GM12864 (cell line): ENCODE results near the gene TNIK.
"Not testable (repeated sequence)": the region's sequence is repeated elsewhere in the genome, so short reads cannot be mapped to it uniquely, and the experiment has no call there.

Experiments
- DNase-seq: peaks from one replicate; pipeline ENCODE4 v3.0.0-alpha.2; 2011; ENCODE audit warnings: low read depth
- H3K4me3 ChIP-seq: 2 replicates; pipeline ENCODE4 v1.5.1; 2011; ENCODE audit warnings: mild to moderate bottlenecking, low read depth, low read length, control low read depth
- CTCF ChIP-seq: IDR thresholded peaks from 2 replicates; pipeline ENCODE4 v1.5.1; 2011; ENCODE audit warnings: low read depth, mild to moderate bottlenecking, moderate library complexity, low read length, control low read depth, inconsistent platforms; ENCODE audit errors: missing control alignments

TNIK gene

DNA sequence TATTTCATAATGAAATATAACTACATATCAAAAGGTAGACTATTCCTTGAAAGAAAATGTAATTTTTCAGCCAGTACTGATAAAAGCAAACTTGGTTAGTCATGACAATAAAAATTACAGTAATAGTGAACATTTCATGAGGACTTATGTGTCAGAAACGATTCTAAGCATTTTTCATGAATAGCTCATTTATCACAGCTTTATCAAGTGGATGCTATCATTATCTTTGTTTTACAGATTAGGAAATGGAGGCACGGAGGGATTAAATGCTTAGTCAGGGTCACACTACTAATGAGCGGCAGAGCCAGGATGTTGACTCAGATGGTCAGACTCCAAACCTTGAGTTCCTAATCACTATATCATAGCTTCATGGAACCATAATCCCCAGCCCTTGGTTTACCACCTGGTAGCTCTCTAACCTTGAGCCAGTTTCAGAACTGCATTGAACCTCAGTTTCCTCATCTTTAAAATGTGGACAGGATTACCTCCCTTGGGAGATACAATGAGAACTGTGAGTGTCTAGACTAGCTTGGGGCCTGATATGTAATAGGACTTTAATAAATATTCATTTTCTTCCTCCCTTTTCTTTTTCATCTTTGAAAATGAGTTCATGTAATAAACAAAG is 85.4 kb downstream of the TNIK start:
- DNase-seq: no peak
- TF ChIP-seq CTCF: no peak

GRCh38 chr3:171374260-171374659 is 85.9 kb downstream of the TNIK start:
- TF ChIP-seq CTCF: no peak
- no peak overlapping the region for H3K4me3 ChIP-seq
- DNase-seq: no peak

More for the DNA sequence above, 85.4 kb downstream of the TNIK start:
- no peak overlapping the region for H3K4me3 ChIP-seq

DNA sequence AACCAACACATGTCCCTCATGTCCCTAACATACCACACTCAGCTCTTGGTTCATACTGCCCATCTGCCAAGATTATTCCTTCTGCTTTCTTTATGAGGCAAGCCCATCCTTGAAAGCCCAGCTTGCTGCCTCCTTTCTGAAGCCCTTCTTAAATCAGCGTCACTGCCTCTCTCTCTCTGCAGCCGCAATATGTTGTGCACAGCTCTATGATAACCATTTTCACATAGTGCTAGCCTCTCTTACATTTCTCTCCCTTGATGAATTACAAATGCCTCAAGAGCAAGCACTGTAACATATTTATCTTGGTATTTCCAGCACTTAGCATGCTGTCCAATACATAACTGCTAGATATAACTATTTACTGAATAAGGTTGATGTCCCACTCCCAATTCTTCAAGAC is 86.5 kb downstream of the TNIK start:
- H3K4me3 ChIP-seq: no peak overlapping the region
- no peak for TF ChIP-seq CTCF
- DNase-seq: no peak

DNA sequence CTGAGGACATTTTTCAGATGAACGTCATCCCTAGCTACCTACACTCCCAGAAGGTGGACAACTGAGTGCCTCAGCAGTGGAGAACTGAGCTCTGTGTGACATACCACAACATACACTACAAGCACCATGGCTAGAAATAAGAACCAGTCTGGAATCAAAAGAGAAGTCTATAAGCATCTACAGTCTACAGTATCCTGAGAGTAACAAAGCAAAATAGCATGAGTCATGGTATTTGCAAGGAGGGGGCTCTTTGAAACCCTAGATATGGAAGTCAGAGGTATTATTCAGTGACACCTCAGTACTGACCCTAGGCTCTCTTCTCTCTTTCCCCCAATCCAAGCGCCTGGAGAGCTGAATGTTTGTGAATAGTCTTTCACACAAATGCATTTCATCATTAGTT is 87.5 kb downstream of the TNIK start:
- no peak for DNase-seq
- H3K4me3 ChIP-seq: no peak overlapping the region
- no peak for TF ChIP-seq CTCF

DNA sequence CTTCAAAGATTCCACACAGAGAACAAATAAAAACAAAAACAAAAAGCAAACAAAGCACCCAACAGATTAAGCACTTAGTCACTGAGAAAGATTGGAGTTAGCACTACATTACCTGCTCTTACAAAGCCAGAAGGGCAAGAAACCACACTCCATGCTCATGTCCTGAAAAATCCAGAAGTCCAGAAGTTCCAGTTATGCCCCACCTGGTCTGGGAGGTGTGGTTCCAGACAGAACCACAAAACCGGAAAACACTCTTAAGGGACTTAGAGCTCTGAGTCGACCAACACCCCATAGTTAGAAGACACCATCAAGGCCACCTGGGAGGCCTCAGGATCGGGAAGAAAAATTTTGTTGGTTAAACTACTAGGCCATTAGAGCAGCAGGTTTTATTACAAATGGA is 88.9 kb downstream of the TNIK start:
- DNase-seq: no peak
- no peak overlapping the region for H3K4me3 ChIP-seq
- no peak for TF ChIP-seq CTCF

- no peak for TF ChIP-seq CTCF
- no peak for DNase-seq
- no peak overlapping the region for H3K4me3 ChIP-seq
Observed at GRCh38 chr3:171369156-171369555, 91.0 kb downstream of the TNIK start.

DNA sequence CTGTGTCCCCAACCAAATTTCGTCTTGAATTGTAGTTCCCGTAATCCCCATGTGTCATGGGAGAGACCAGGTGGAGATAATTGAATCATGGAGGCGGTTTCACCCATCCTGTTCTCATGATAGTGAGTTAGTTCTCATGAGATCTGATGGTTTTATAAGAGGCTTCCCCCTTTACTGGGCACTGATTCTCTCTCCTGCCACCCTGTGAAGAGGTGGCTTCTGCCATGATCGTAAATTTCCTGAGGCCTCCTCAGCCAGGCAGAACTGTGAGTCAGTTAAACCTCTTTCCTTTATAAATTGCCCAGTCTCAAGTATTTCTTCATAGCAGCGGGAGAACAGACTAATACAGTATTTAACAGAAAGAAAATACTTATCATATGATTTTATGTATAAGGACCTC is 93.5 kb downstream of the TNIK start:
- not testable (repeated sequence) for DNase-seq, H3K4me3 ChIP-seq
